ENCODE data around the gene MILR1.
"Not testable (repeated sequence)": the region's sequence is repeated elsewhere in the genome, so short reads cannot be mapped to it uniquely, and the experiment has no call there.

MILR1 gene

GRCh38 chr17:64449545-64449944, 630 bp downstream of the MILR1 start:
- TF ChIP-seq CTCF (conservative IDR thresholded peaks at IDR 0.05) (no peak), ZFX (IDR thresholded peaks at IDR 0.05) (no peak)
- no peak overlapping the region for H3K27ac ChIP-seq

DNA sequence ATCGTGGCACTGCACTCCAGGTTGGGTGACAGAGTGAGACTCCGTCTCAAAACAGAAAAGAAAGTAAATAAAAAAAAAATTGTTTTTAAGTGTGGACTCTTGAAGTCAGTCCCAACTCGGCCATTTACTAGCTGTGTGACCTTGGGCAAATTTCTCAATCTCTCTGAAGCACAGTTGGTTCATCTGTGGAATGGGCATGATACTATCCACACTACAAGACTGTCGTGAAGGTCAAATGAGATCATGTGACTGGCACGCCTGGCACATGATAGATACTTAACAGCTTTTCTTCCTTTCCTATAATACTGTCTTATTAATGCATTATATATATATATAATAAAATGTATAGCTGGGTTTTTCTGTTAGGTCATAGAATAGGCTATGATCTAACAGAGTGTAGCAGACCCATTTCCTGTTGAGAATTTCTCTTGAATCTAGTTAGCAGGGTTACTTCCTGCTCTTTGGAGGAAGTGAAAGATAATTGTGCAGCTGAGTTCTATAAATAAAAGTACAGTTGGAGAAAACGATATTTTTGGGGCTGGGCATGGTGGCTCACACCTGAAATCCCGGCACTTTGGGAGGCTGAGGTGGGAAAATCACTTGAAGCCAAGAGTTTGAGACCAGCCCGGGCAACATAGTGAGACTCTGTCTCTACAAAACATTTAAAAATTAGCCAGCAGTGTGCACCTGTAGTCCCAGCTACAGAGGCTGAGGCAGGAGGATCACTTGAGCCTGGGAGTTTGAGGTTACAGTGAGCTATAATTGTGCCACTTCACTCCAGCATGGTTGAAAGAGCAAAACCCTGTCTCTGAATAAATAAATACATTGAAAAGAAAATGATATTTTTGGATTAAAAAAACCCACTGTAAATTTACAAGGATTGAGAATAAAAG, 7.3 kb downstream of the MILR1 start:
- H3K27ac ChIP-seq: no peak overlapping the region

DNA sequence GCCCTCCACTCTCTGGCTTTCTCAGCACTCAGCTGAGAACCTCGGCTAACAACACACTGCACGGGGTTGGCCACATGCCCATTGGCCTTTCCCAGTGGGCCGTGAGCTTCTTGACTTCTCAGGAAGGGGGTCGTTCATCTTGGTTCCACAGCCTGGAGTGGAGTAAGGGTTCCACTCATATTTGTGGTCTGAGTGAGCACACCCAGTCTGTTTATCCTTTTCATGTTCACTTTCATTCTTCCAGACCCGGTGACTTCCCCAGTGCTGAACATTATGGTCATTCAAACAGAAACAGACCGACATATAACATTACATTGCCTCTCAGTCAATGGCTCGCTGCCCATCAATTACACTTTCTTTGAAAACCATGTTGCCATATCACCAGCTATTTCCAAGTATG, 8.2 kb downstream of the MILR1 start:
- TF ChIP-seq CTCF (conservative IDR thresholded peaks at IDR 0.05): no peak
- TF ChIP-seq ZFX (IDR thresholded peaks at IDR 0.05): no peak

More for the DNA sequence above, 7.3 kb downstream of the MILR1 start:
- TF ChIP-seq ZFX (IDR thresholded peaks at IDR 0.05) (no peak), CTCF (conservative IDR thresholded peaks at IDR 0.05) (no peak)

DNA sequence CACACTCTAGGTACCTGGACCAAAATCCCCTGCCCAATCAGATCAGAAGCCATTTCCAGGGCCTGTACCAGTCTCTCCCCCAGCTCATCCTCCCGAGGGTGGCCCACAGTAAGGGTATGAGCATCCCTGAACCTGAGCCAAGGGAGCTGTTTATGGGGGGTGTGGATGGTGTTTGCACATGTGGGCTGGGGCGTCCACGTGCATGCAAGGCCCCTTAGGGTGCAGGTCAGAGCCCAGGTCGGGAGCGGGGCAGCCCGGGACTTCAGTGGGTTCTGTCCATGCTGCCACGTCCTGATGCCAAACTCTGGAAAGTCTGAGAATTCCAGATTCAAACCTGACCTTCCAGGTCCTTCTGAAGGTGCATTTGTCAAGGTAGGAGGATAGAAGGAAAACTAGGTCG, 9.8 kb downstream of the MILR1 start:
- no peak for TF ChIP-seq CTCF (conservative IDR thresholded peaks at IDR 0.05)
- no peak for TF ChIP-seq ZFX (IDR thresholded peaks at IDR 0.05)

More for the DNA sequence above, 8.2 kb downstream of the MILR1 start:
- no peak overlapping the region for H3K27ac ChIP-seq

GRCh38 chr17:64459284-64459747, 10.4 kb downstream of the MILR1 start:
- no peak overlapping the region for H3K27ac ChIP-seq
- no peak for TF ChIP-seq CTCF (conservative IDR thresholded peaks at IDR 0.05)
- no peak for TF ChIP-seq ZFX (IDR thresholded peaks at IDR 0.05)

More for the DNA sequence above, 9.8 kb downstream of the MILR1 start:
- H3K27ac ChIP-seq: no peak overlapping the region

DNA sequence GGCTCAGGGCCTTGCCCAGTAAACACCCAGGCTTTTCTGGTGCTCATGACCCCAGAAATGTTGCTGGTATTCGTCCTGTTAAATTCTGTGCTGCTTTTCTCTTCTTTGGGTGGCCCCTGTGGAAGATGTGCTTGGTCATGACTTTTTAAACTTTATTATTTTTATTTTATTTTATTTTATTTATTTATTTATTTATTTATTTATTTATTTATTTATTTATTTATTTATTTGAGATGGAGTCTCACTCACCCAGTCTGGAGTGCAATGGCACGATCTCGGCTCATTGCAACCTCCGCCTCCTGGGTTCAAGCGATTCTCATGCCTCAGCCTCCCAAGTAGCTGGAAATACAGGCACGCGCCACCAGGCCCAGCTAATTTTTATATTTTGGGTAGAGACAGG, 10.9 kb downstream of the MILR1 start:
- not testable (repeated sequence) for H3K27ac ChIP-seq

- H3K27ac ChIP-seq: no peak overlapping the region
Observed at GRCh38 chr17:64460955-64461354, 12.0 kb downstream of the MILR1 start.

More at GRCh38 chr17:64460955-64461354, 12.0 kb downstream of the MILR1 start:
- TF ChIP-seq CTCF (conservative IDR thresholded peaks at IDR 0.05): no peak
- no peak for TF ChIP-seq ZFX (IDR thresholded peaks at IDR 0.05)
